GM12872 (cell line): ENCODE results near the gene PRKG1.

Source experiments
- CTCF ChIP-seq: IDR thresholded peaks from 3 replicates; pipeline ENCODE4 v1.5.1; 2011; ENCODE audit warnings: low read depth, mild to moderate bottlenecking, low read length, moderate library complexity; ENCODE audit not compliant: insufficient read depth

The PRKG1 gene

GRCh38 chr10:51085204-51085603 lies 10.9 kb downstream of the PRKG1 start:
- no peak for TF ChIP-seq CTCF

GRCh38 chr10:51086710-51087109 lies 12.4 kb downstream of the PRKG1 start:
- TF ChIP-seq CTCF: no peak

GRCh38 chr10:51087114-51087513 lies 12.8 kb downstream of the PRKG1 start:
- no peak for TF ChIP-seq CTCF

GRCh38 chr10:51090190-51090589 lies 15.9 kb downstream of the PRKG1 start:
- TF ChIP-seq CTCF: no peak

GRCh38 chr10:51092402-51092801 lies 18.1 kb downstream of the PRKG1 start:
- TF ChIP-seq CTCF: no peak

- no peak for TF ChIP-seq CTCF
Measured at GRCh38 chr10:51095444-51095843, 21.2 kb downstream of the PRKG1 start.

GRCh38 chr10:51097546-51097945 lies 23.3 kb downstream of the PRKG1 start:
- no peak for TF ChIP-seq CTCF

- no peak for TF ChIP-seq CTCF
Measured at GRCh38 chr10:51100221-51100620, 25.9 kb downstream of the PRKG1 start.
